IMR-90 (cell line): ENCODE measurements around the gene MICAL2. TPM values are rescaled to one million over a fixed set of nuclear protein-coding genes. Genes with fewer than 3 reads are reported as not detected.

Source experiments
- ATAC-seq: fragments of 200-7000 bp; cut with Tn5 transposase; 2 replicates; pipeline ENCODE4 v1.9.1; 2020; ENCODE audit warnings: low read depth, mild to moderate bottlenecking, moderate library complexity
- BruUV-seq: library from RNA; stranded (reverse); fragments of 400-500 nt; replicated peaks from 2 replicates; lab custom pipeline; 2021; lab: Mats Ljungman, UMichigan
- CTCF ChIA-PET: fragments of 300-600 bp; formaldehyde crosslinking; extraction: SDS; loops from one replicate; lab custom pipeline; 2021; ENCODE audit warnings: antibody characterized with exemption; lab: Yijun Ruan, JAX
- POLR2A ChIA-PET: fragments of 300-600 bp; sonication (Branson Sonifier 250); formaldehyde crosslinking; loops from one replicate; lab custom pipeline; 2022; ENCODE audit warnings: antibody characterized with exemption; ENCODE audit not compliant: unreplicated experiment; lab: Charles Lee
- DNase-seq: peaks from one replicate; pipeline ENCODE4 v3.0.0; 2013
- H2AFZ ChIP-seq: replicated peaks from 2 replicates; pipeline ENCODE3; 2013; ENCODE audit warnings: low read length, mild to moderate bottlenecking; ENCODE audit not compliant: poor library complexity
- H2AK5ac ChIP-seq: 2 replicates; pipeline ENCODE4 v1.6.1; 2013; ENCODE audit warnings: low read depth, low read length, inconsistent platforms
- H2AK9ac ChIP-seq: replicated peaks from 2 replicates; pipeline ENCODE3; 2013; ENCODE audit warnings: mild to moderate bottlenecking, low read depth, low read length, moderate library complexity; ENCODE audit not compliant: poor library complexity
- H2BK120ac ChIP-seq: 2 replicates; pipeline ENCODE4 v1.6.1; 2013; ENCODE audit warnings: low read depth, low read length, inconsistent platforms
- H2BK15ac ChIP-seq: 3 replicates; pipeline ENCODE4 v1.6.1; 2013; ENCODE audit warnings: low read depth, low read length, inconsistent platforms
- H2BK20ac ChIP-seq: 2 replicates; pipeline ENCODE4 v1.6.1; 2013; ENCODE audit warnings: low read depth, mild to moderate bottlenecking, inconsistent platforms, low read length, moderate library complexity
- H2BK5ac ChIP-seq: 2 replicates; pipeline ENCODE4 v1.6.1; 2013; ENCODE audit warnings: mild to moderate bottlenecking, low read depth, low read length, inconsistent platforms; ENCODE audit not compliant: poor library complexity, severe bottlenecking
- H3K14ac ChIP-seq: replicated peaks from 2 replicates; pipeline ENCODE4 v1.6.1; 2013; ENCODE audit warnings: low read depth, low read length, inconsistent platforms
- H3K18ac ChIP-seq: 2 replicates; pipeline ENCODE4 v1.6.1; 2013; ENCODE audit warnings: low read depth, low read length, control low read depth
- H3K23ac ChIP-seq: 2 replicates; pipeline ENCODE4 v1.6.1; 2013; ENCODE audit warnings: low read depth, low read length, inconsistent platforms
- H3K27ac ChIP-seq: 2 replicates; pipeline ENCODE4 v1.5.1; 2013; ENCODE audit warnings: mild to moderate bottlenecking, control low read depth, low read length; ENCODE audit not compliant: insufficient read depth
- H3K27me3 ChIP-seq: 2 replicates; pipeline ENCODE4 v1.6.1; 2013; ENCODE audit warnings: low read length; ENCODE audit not compliant: control insufficient read depth, insufficient read depth
- H3K36me3 ChIP-seq: 2 replicates; pipeline ENCODE4 v1.6.1; 2013; ENCODE audit warnings: low read length, mixed read lengths; ENCODE audit not compliant: control insufficient read depth, insufficient read depth
- H3K4ac ChIP-seq: 2 replicates; pipeline ENCODE4 v1.6.1; 2013; ENCODE audit warnings: low read depth, low read length, inconsistent platforms
- H3K4me1 ChIP-seq: 2 replicates; pipeline ENCODE4 v1.6.1; 2013; ENCODE audit warnings: low read length, mixed read lengths; ENCODE audit not compliant: control insufficient read depth, insufficient read depth
- H3K4me2 ChIP-seq: 2 replicates; pipeline ENCODE4 v1.6.1; 2013; ENCODE audit warnings: low read depth, mild to moderate bottlenecking, control low read depth, low read length, moderate library complexity
- H3K4me3 ChIP-seq: 2 replicates; pipeline ENCODE4 v1.5.1; 2013; ENCODE audit warnings: low read depth, mild to moderate bottlenecking, control low read depth, low read length, moderate library complexity; ENCODE audit not compliant: insufficient read depth
- H3K56ac ChIP-seq: 2 replicates; pipeline ENCODE4 v1.6.1; 2013; ENCODE audit warnings: low read length, inconsistent platforms; ENCODE audit not compliant: insufficient read depth; ENCODE audit errors: extremely low read depth
- H3K79me1 ChIP-seq, 2 experiments: 2 replicates each; pipeline ENCODE4 v1.6.1; 2013; ENCODE audit warnings: low read length in 2 of 2, inconsistent platforms in 1 of 2, low read depth in 1 of 2
- H3K9ac ChIP-seq: 2 replicates; pipeline ENCODE4 v1.6.1; 2013; ENCODE audit warnings: low read depth, low read length, control low read depth
- H3K9me1 ChIP-seq: 2 replicates; pipeline ENCODE4 v1.6.1; 2013; ENCODE audit warnings: low read length, inconsistent platforms; ENCODE audit not compliant: insufficient read depth
- H3K9me3 ChIP-seq: 2 replicates; pipeline ENCODE4 v1.6.1; 2013; ENCODE audit warnings: low read length; ENCODE audit not compliant: control insufficient read depth, insufficient read depth
- H4K20me1 ChIP-seq: 2 replicates; pipeline ENCODE4 v1.6.1; 2013; ENCODE audit warnings: low read length, inconsistent platforms; ENCODE audit not compliant: insufficient read depth
- H4K5ac ChIP-seq: 2 replicates; pipeline ENCODE4 v1.6.1; 2013; ENCODE audit warnings: mild to moderate bottlenecking, low read depth, low read length, control low read depth
- H4K8ac ChIP-seq, 2 experiments: 2 replicates each; pipeline ENCODE4 v1.6.1; 2013; ENCODE audit warnings: low read depth in 2 of 2, low read length in 2 of 2, control low read depth in 1 of 2, inconsistent platforms in 1 of 2
- H4K91ac ChIP-seq: 2 replicates; pipeline ENCODE4 v1.6.1; 2013; ENCODE audit warnings: low read depth, low read length, inconsistent platforms; ENCODE audit not compliant: insufficient read depth
- BHLHE40 ChIP-seq: fragments of 150-350 bp; IDR thresholded peaks from 2 replicates; pipeline ENCODE4 v1.6.1; 2016; ENCODE audit warnings: mild to moderate bottlenecking, low read depth, low read length
- CEBPB ChIP-seq: IDR thresholded peaks from 2 replicates; pipeline ENCODE4 v1.6.1; 2012; ENCODE audit warnings: low read depth, low read length, improper control_type of control experiment
- CHD1 ChIP-seq: IDR thresholded peaks from 2 replicates; pipeline ENCODE4 v1.6.1; 2012; ENCODE audit warnings: low read depth, low read length, improper control_type of control experiment
- CTCF ChIP-seq: conservative IDR thresholded peaks from 2 replicates; pipeline ENCODE4 v1.5.1; 2012; ENCODE audit warnings: mild to moderate bottlenecking, low read depth, low read length, improper control_type of control experiment
- FOS ChIP-seq: fragments of 150-350 bp; IDR thresholded peaks from 2 replicates; pipeline ENCODE4 v1.6.1; 2016; ENCODE audit warnings: low read depth, low read length
- MAZ ChIP-seq: IDR thresholded peaks from 2 replicates; pipeline ENCODE4 v1.6.1; 2012; ENCODE audit warnings: low read depth, mild to moderate bottlenecking, low read length, improper control_type of control experiment, moderate library complexity, borderline replicate concordance
- MXI1 ChIP-seq: IDR thresholded peaks from 2 replicates; pipeline ENCODE4 v1.6.1; 2012; ENCODE audit warnings: low read depth, mild to moderate bottlenecking, low read length, moderate library complexity, borderline replicate concordance
- POLR2A ChIP-seq: IDR thresholded peaks from 2 replicates; pipeline ENCODE4 v1.6.1; 2012; ENCODE audit warnings: mild to moderate bottlenecking, low read depth, low read length
- RAD21 ChIP-seq: IDR thresholded peaks from 2 replicates; pipeline ENCODE4 v1.6.1; 2012; ENCODE audit warnings: low read length, improper control_type of control experiment
- RCOR1 ChIP-seq: IDR thresholded peaks from 2 replicates; pipeline ENCODE4 v1.6.1; 2012; ENCODE audit warnings: mild to moderate bottlenecking, low read length, improper control_type of control experiment; ENCODE audit not compliant: insufficient replicate concordance
- WGBS, 2 experiments: methylation state at CpG; one replicate each; pipeline versions ENCODE4 v1.1.5 to v1.1.7; 2013; ENCODE audit warnings: missing lambda C conversion rate in 2 of 2; ENCODE audit not compliant: insufficient read length in 1 of 2; ENCODE audit errors: extremely low coverage in 2 of 2; 5-methylcytosine and 5-hydroxymethylcytosine counted together
- dilution Hi-C: fragments of 300-500 bp; cut with HindIII; formaldehyde crosslinking; loops from one replicate; pipeline ENCODE4 v1.14.3; 2018; ENCODE audit warnings: low sequenced_read_pairs; ENCODE audit not compliant: unreplicated experiment
- in situ Hi-C: fragments of 300-500 bp; cut with MboI; formaldehyde crosslinking; loops from 3 replicates; pipeline ENCODE4 v1.14.3; 2019; ENCODE audit warnings: low sequenced_read_pairs, inconsistent platforms, mixed read lengths
- intact Hi-C: fragments of 100-400 bp; cut with micrococcal nuclease; formaldehyde crosslinking; loops from 2 replicates; pipeline ENCODE4 v1.10.0; 2022
- polyA plus RNA-seq, 3 experiments: library from polyadenylated mRNA; depleted of rRNA; stranded (reverse); fragments of >200 nt; gene quantifications; 2 replicates each; pipeline ENCODE4 v1.2.3, GENCODE V29; 2012; ENCODE audit warnings: low replicate concordance in 1 of 3
- total RNA-seq: library from RNA; depleted of rRNA; stranded (reverse); fragments of >200 nt; gene quantifications from 2 replicates; pipeline ENCODE4 v1.2.3, GENCODE V29; 2012

The MICAL2 gene
- total and polyA plus RNA-seq, 2 of the 4 experiments (the other 2 are of a cell fraction) = 170 to 336 TPM

GRCh38 chr11:12066056-12066798, 44.2 kb upstream of the MICAL2 start:
- Histone ChIP-seq H2BK5ac (peak overlapping the region; percentile 100), H2BK15ac (peak overlapping the region; percentile 99), H4K5ac (peak overlapping the region; percentile 87), H3K18ac (peak overlapping the region; percentile 73), H3K79me1 (peaks cover 0 to 17% of the 10 kb centered on the region in 2 experiments; a peak in 1 of 4 replicates), H2BK20ac (peak overlapping the region; percentile 100), H3K56ac (peak overlapping the region; percentile 86), H3K27me3 (no peaks in the 10 kb centered on the region), H3K9ac (peak overlapping the region; percentile 6; the same call in 1 of the 2 replicates), H3K27ac (peak overlapping the region; percentile 98), H2AK9ac (peak overlapping the region; percentile 99), H3K4me2 (peak overlapping the region; percentile 25; the same call in 1 of the 2 replicates), H3K9me1 (peaks cover 12% of the 10 kb centered on the region), H3K4ac (peak overlapping the region; percentile 99), H3K14ac (peak overlapping the region; percentile 98), H2AFZ (peak overlapping the region; percentile 87), H4K91ac (peak overlapping the region; percentile 100), H3K23ac (peak overlapping the region; percentile 98), H3K9me3 (no peaks in the 10 kb centered on the region; the same call in 1 of the 2 replicates), H4K8ac (peak overlapping the region; percentile 86 to 98), H2BK120ac (peak overlapping the region; percentile 100), H3K4me1 (peaks cover 20% of the 10 kb centered on the region), H2AK5ac (peak overlapping the region; percentile 99), H3K36me3 (no peaks in the 10 kb centered on the region), H4K20me1 (no peaks in the 10 kb centered on the region), H3K4me3 (no peak overlapping the region)
- TF ChIP-seq CTCF (no peak), POLR2A (no peak), CHD1 (no peak; the same call in 1 of the 2 replicates), MAZ (no peak), RAD21 (no peak), FOS (peak; percentile 99), MXI1 (no peak), BHLHE40 (peak; percentile 86), RCOR1 (peak; percentile 77), CEBPB (peak; percentile 100)
- no CpG with 5 or more reads among the region's 7 CpGs for WGBS, 2 experiments
- intact Hi-C loops = no loop called here
- CTCF ChIA-PET = interaction anchor here (0.8 to 1.2 kb wide), 2 partner anchors 11 to 21 kb away, joined by 3 to 5 read pairs; no protein-coding TSS in a partner anchor
- TSS peak; percentile 95 for BruUV-seq
- dilution Hi-C loops = no loop called here
- peak; percentile 80 for ATAC-seq
- peak; percentile 98 for DNase-seq
- POLR2A ChIA-PET = interaction anchor here (0.6 to 3.3 kb wide), 2 partner anchors 21 to 1237 kb away, joined by 3 to 17 read pairs; no protein-coding TSS in a partner anchor
- in situ Hi-C loops = no loop called here
